H1 (cell line): ENCODE results near the gene RAD51B.

ENCODE experiments used
- BRCA1 ChIP-seq: IDR thresholded peaks from 2 replicates; pipeline ENCODE4 v1.6.1; 2012; ENCODE audit warnings: low read depth, low read length, improper control_type of control experiment
- EP300 ChIP-seq, 2 experiments: IDR thresholded peaks; 1 replicate in 1 of 2; 2 replicates in 1 of 2; pipeline ENCODE4 v1.6.1; 2011 to 2012; ENCODE audit warnings: low read depth in 2 of 2, low read length in 2 of 2, mild to moderate bottlenecking in 2 of 2, borderline replicate concordance in 1 of 2, inconsistent platforms in 1 of 2, moderate library complexity in 1 of 2
- TBP ChIP-seq: IDR thresholded peaks from 2 replicates; pipeline ENCODE4 v1.6.1; 2011; ENCODE audit warnings: low read depth, low read length, improper control_type of control experiment
- TF ChIP-seq, protein P1 (sequence below): IDR thresholded peaks from 2 replicates; pipeline ENCODE4 v1.6.1; 2011; ENCODE audit warnings: low read length, improper control_type of control experiment

DNA sequence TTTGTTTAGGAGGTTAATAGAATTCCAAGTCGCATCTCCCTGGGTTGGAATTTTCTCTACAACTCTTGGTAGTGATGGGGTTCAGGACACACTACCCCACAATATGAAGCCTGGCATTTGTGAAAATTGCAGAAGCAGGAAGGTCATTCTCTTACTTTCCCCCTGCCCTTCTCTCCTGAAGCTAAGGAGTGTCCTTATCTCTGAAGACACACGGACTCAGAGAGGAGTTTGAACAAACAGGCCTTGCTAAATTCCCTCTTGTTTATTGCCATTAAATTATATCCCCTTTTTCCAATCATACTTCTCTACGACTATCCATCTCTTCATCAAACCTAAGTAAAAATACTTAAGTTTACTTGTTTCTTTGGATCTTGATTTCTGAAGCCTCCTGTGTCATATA lies 443.0 kb downstream of the RAD51B start:
- TF ChIP-seq EP300 (IDR thresholded peaks at IDR 0.05; ENCODE audit: borderline replicate concordance in 1 of 2, low read depth in 2 of 2, low read length in 2 of 2): no peak
- TF ChIP-seq TBP: no peak
- no peak for TF ChIP-seq BRCA1
- TF ChIP-seq, protein P1, sequence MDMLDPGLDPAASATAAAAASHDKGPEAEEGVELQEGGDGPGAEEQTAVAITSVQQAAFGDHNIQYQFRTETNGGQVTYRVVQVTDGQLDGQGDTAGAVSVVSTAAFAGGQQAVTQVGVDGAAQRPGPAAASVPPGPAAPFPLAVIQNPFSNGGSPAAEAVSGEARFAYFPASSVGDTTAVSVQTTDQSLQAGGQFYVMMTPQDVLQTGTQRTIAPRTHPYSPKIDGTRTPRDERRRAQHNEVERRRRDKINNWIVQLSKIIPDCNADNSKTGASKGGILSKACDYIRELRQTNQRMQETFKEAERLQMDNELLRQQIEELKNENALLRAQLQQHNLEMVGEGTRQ: no peak
